ENCODE measurements around the gene FBXL22. TPM values are rescaled to one million over a fixed set of nuclear protein-coding genes. Genes with fewer than 3 reads are reported as not detected.

FBXL22 gene
- total and polyA plus RNA-seq, 2 experiments from 2014 or later, result 0.26 TPM; not detected in 1

DNA sequence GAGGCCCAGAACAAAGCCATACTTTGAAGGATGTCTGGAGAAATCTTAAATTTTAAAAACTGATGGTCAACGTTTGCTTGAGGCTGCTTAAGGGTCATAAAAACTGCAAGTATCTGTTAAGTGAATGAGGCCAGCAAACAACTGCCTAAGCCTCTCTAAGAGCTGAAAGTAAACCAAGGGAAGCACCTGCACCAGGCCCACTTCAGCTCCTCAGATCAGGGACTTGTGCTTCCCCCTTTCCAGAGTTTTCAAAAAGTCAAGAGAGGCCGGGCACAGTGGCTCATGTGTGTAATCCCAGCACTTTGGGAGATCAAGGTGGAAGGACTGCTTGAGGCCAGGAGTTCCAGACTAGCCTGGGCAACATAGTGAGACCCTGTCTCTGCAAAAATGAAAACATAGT, 9.1 kb downstream of the FBXL22 start (continued):
- TF ChIP-seq, protein P1, sequence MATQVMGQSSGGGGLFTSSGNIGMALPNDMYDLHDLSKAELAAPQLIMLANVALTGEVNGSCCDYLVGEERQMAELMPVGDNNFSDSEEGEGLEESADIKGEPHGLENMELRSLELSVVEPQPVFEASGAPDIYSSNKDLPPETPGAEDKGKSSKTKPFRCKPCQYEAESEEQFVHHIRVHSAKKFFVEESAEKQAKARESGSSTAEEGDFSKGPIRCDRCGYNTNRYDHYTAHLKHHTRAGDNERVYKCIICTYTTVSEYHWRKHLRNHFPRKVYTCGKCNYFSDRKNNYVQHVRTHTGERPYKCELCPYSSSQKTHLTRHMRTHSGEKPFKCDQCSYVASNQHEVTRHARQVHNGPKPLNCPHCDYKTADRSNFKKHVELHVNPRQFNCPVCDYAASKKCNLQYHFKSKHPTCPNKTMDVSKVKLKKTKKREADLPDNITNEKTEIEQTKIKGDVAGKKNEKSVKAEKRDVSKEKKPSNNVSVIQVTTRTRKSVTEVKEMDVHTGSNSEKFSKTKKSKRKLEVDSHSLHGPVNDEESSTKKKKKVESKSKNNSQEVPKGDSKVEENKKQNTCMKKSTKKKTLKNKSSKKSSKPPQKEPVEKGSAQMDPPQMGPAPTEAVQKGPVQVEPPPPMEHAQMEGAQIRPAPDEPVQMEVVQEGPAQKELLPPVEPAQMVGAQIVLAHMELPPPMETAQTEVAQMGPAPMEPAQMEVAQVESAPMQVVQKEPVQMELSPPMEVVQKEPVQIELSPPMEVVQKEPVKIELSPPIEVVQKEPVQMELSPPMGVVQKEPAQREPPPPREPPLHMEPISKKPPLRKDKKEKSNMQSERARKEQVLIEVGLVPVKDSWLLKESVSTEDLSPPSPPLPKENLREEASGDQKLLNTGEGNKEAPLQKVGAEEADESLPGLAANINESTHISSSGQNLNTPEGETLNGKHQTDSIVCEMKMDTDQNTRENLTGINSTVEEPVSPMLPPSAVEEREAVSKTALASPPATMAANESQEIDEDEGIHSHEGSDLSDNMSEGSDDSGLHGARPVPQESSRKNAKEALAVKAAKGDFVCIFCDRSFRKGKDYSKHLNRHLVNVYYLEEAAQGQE (IDR thresholded peaks at IDR 0.05; ENCODE audit: unreplicated experiment), result no peak
- TF ChIP-seq, protein P2, sequence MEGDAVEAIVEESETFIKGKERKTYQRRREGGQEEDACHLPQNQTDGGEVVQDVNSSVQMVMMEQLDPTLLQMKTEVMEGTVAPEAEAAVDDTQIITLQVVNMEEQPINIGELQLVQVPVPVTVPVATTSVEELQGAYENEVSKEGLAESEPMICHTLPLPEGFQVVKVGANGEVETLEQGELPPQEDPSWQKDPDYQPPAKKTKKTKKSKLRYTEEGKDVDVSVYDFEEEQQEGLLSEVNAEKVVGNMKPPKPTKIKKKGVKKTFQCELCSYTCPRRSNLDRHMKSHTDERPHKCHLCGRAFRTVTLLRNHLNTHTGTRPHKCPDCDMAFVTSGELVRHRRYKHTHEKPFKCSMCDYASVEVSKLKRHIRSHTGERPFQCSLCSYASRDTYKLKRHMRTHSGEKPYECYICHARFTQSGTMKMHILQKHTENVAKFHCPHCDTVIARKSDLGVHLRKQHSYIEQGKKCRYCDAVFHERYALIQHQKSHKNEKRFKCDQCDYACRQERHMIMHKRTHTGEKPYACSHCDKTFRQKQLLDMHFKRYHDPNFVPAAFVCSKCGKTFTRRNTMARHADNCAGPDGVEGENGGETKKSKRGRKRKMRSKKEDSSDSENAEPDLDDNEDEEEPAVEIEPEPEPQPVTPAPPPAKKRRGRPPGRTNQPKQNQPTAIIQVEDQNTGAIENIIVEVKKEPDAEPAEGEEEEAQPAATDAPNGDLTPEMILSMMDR (conservative IDR thresholded peaks at IDR 0.05; ENCODE audit: low read depth in 2 of 2), result no peak

DNA sequence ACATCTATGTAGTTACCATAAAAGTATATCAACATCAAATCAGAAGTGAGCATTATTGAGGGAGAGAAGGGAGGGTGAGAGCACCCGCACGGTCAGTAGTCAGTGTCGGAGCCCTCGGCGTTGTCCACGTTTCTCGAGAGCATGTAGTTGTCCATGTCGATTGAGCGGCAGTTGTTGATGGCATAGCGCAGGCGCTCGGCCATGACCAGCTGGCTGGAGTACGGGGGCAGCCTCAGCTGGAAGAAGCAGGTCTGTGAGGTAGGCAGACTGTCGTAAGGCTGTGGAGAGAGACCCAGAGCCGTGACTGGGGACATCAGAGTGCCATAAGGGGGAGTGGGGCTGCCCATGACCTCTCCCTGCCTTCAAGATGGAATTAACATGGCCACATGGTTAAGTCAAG, 11.8 kb downstream of the FBXL22 start:
- ATAC-seq, result no peak
- TF ChIP-seq EZH2phosphoT487 (IDR thresholded peaks at IDR 0.05; ENCODE audit: unreplicated experiment), result no peak
- TF ChIP-seq ZNF331 (CRISPR knock-in tag; IDR thresholded peaks at IDR 0.05; ENCODE audit: low read depth), result no peak
- no peak for TF ChIP-seq EZH2 (IDR thresholded peaks at IDR 0.05; ENCODE audit: low read depth, unreplicated experiment)
- TF ChIP-seq NANOG (IDR thresholded peaks at IDR 0.05; ENCODE audit: borderline replicate concordance), result no peak
- no peak for TF ChIP-seq CREB1 (CRISPR knock-in tag; IDR thresholded peaks at IDR 0.05; ENCODE audit: low read depth)
- H3K4me3 ChIP-seq, result no peak overlapping the region
- no peaks in the 10 kb centered on the region for H3K36me3 Mint-ChIP-seq (ENCODE audit: low read depth)
- H3K4me2 ChIP-seq, result no peak overlapping the region
- no peaks in the 10 kb centered on the region for H3K36me3 ChIP-seq (ENCODE audit: insufficient read depth)
- H3K27me3 Mint-ChIP-seq (ENCODE audit: insufficient read depth, low read depth, poor library complexity), result peaks cover 5% of the 10 kb centered on the region
- H3K27ac ChIP-seq (ENCODE audit: low read depth), result no peak overlapping the region
- no peaks in the 10 kb centered on the region for H3K9me2 ChIP-seq (ENCODE audit: insufficient read depth)
- no peak overlapping the region for H3K27ac Mint-ChIP-seq
- no peaks in the 10 kb centered on the region for H3K4me1 ChIP-seq (ENCODE audit: insufficient read depth)
- no peak overlapping the region for H3K4me3 Mint-ChIP-seq
- H3K27me3 ChIP-seq (ENCODE audit: insufficient read depth), result 0 out of 2 replicates have a peak, but pooled peaks cover under 1% of the 10 kb centered on the region
- no peak overlapping the region for H2AFZ ChIP-seq
- H3K79me2 ChIP-seq (replicated peaks; ENCODE audit: insufficient read depth), result no peaks in the 10 kb centered on the region
- no peaks in the 10 kb centered on the region for H4K20me1 ChIP-seq (replicated peaks; ENCODE audit: insufficient read depth)
- no peaks in the 10 kb centered on the region for H3F3A ChIP-seq (replicated peaks; ENCODE audit: low read depth)
- H3K9me3 Mint-ChIP-seq, result no peaks in the 10 kb centered on the region
- H3K4me1 Mint-ChIP-seq, result peaks cover 8% of the 10 kb centered on the region
- no peak for DNase-seq (ENCODE audit: low spot score)

DNA sequence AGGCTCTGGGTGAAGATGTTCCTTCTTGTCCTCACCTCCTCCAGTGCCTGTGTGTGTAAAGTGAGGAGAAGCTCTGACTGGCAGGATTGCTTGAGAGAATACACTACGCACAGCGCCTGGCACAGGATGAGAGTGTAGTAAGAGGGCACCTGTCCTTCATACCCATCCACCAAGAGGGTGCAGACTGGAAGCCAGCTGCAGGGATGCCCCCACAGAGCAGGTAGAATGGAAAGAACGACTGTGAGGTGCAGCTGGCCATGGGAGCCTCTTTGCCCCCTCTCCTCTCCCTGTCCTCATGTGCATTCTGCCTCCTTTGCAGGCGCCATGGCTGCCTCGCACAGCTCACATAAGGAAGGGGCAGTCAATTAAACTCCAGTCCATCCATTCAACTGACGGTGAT, 12.3 kb downstream of the FBXL22 start:
- Histone ChIP-seq H3K4me3 (no peak overlapping the region), H3K4me2 (no peak overlapping the region), H3K27me3 (ENCODE audit: insufficient read depth) (no peaks in the 10 kb centered on the region), H3F3A (replicated peaks; ENCODE audit: low read depth) (no peaks in the 10 kb centered on the region), H3K36me3 (ENCODE audit: insufficient read depth) (no peaks in the 10 kb centered on the region), H3K79me2 (replicated peaks; ENCODE audit: insufficient read depth) (no peaks in the 10 kb centered on the region), H3K9me2 (ENCODE audit: insufficient read depth) (no peaks in the 10 kb centered on the region), H3K4me1 (ENCODE audit: insufficient read depth) (no peaks in the 10 kb centered on the region), H2AFZ (no peak overlapping the region), H3K27ac (ENCODE audit: low read depth) (no peak overlapping the region), H4K20me1 (replicated peaks; ENCODE audit: insufficient read depth) (no peaks in the 10 kb centered on the region)
- no peaks in the 10 kb centered on the region for H3K9me3 Mint-ChIP-seq
- peaks cover 5% of the 10 kb centered on the region for H3K27me3 Mint-ChIP-seq (ENCODE audit: insufficient read depth, low read depth, poor library complexity)
- TF ChIP-seq EZH2phosphoT487 (IDR thresholded peaks at IDR 0.05; ENCODE audit: unreplicated experiment) (no peak), STAT1 (IDR thresholded peaks at IDR 0.05; ENCODE audit: unreplicated experiment) (no peak)
- DNase-seq (ENCODE audit: low spot score), result no peak
- no peaks in the 10 kb centered on the region for H3K36me3 Mint-ChIP-seq (ENCODE audit: low read depth)
- H3K4me3 Mint-ChIP-seq, result no peak overlapping the region
- no peak for ATAC-seq
- peak overlapping the region; percentile 69; the same call in 1 of the 2 replicates for H3K27ac Mint-ChIP-seq
- H3K4me1 Mint-ChIP-seq, result peaks cover 8% of the 10 kb centered on the region

All from GM23338 (cell line).